ENCODE measurements around the gene THBS2.

DNA sequence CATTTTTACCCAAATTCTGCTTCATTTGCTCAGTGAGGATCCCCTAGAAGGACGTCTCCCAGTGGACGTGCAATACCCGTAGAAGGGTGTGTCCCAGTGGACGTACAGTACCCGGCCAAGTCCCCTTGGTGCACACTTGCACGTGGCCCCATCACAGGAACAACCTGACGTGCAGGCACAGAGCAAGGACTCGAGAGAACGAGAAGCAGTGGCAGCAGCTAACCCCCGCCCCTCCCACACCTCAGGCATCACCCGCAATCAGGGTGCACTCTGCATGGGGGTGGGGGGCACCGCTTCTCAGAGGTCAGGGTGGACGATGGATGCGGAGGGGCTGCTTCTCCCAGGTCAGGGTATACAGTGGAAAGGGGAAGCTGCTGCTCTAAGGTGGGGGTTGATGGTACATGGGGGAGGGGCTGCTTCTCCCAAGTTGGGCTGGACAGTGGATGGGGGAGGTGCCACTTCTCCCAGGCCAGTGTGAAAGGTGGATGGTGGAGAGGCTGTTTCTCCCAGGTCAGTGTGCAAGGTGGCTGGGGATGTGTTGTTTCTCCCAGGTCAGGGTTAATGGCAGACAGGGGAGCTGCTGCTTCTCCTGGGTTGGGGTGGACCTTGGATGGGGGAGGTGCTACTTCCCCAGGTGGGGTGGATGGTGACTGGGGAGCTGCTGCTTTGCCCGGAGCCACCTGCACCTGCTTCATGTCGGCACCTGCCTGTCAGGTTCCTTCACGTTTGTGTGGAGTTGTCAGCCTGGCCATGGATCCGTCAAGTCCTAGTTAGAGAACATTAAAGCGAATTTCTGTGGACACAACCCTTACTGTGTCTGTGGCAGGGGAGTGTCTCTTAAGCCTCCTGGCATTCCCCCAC lies 1.0 kb upstream of the THBS2 start:
- no peak for TF ChIP-seq EZH2 (IDR thresholded peaks at IDR 0.05; ENCODE audit: low read length, missing control alignments)
- TF ChIP-seq, protein P1, sequence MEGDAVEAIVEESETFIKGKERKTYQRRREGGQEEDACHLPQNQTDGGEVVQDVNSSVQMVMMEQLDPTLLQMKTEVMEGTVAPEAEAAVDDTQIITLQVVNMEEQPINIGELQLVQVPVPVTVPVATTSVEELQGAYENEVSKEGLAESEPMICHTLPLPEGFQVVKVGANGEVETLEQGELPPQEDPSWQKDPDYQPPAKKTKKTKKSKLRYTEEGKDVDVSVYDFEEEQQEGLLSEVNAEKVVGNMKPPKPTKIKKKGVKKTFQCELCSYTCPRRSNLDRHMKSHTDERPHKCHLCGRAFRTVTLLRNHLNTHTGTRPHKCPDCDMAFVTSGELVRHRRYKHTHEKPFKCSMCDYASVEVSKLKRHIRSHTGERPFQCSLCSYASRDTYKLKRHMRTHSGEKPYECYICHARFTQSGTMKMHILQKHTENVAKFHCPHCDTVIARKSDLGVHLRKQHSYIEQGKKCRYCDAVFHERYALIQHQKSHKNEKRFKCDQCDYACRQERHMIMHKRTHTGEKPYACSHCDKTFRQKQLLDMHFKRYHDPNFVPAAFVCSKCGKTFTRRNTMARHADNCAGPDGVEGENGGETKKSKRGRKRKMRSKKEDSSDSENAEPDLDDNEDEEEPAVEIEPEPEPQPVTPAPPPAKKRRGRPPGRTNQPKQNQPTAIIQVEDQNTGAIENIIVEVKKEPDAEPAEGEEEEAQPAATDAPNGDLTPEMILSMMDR (conservative IDR thresholded peaks at IDR 0.05 in 1 of 2, IDR thresholded peaks at IDR 0.05 in 1 of 2; ENCODE audit: low read depth in 1 of 2, low read length in 2 of 2) = no peak

Measured in fibroblast of lung (primary cell).